SK-MEL-5 (cell line): ENCODE measurements around the gene BMP6. TPM values are rescaled to one million over a fixed set of nuclear protein-coding genes. Genes with fewer than 3 reads are reported as not detected.

Source experiments
- DNase-seq: peaks from one replicate; pipeline ENCODE4 v3.0.0-alpha.2; 2016; ENCODE audit warnings: low read depth, low spot score
- in situ Hi-C: cut with HindIII; loops from 2 replicates; pipeline ENCODE4 v1.10.0; 2016; ENCODE audit warnings: low sequenced_read_pairs, high pct_unique_total_duplicates, low pct_unique_long_range_greater_than_20kb
- total RNA-seq: library from RNA; depleted of rRNA; stranded (reverse); fragments of >200 nt; shearing (Covaris generic); gene quantifications from 2 replicates; pipeline ENCODE4 v1.2.3, GENCODE V29; 2014

Gene BMP6
- total RNA-seq, 1 experiment from 2014 or later: 0.05 TPM

DNA sequence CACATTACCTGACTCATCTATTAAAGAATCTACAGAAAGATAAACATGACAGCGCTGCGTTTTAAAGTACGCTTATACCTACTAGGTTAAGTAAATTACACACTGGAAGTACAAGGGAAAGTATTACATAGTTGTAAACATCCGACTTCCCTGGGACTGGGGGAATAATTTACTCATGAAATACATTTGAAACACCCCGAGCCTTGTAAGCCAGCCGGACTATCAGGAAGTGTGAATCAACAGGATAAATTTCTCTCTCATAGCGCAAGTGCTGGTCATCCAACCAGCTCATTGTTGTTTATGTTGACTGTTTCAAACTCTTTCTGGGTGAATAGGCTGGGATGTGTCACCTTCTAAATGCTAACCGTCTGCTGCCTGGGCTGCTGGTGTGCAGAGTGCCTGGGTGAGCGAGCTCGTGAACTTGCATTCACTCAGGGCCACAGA lies 4.9 kb downstream of the BMP6 start:
- DNase-seq: no peak
- in situ Hi-C loops: no loop called here

DNA sequence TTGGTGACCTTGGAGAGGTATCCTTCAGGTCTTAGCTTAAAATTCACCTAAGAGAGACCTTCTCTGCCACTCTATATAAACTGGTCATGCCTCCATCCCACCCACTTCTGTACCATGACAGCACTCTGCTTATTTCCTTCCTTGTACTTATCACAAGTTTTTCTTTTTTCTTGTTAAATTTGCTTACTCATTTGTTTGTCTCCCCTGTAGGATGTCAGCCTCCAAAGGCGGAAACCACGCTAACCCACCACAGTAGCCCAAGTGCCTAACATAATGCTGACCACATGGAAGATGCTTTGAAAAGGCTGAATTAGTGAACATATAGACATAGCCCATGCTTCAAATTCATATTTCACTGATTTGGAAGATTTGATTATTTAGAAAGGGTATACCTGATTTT lies 5.4 kb downstream of the BMP6 start:
- DNase-seq: no peak
- in situ Hi-C loops: no loop called here

DNA sequence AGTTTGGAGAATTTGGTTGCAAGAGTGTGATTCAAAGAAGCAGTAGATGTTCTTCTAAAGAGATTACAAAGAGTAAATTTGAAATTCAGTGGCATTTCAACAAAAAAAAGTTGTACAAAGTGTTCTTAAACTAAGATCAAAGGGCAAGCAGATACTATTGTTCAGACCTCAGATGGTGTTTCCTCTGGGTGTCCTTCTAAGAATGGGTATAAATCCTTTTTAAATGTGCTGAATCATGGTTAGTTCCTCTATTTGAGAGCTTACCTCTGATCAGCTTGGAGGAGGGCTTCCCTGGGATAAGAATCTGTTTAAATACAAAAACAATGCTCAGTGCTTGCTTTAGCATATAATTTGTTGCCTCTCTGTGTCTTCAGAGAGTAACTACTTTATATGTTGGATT lies 6.3 kb downstream of the BMP6 start:
- in situ Hi-C loops: no loop called here
- DNase-seq: no peak

DNA sequence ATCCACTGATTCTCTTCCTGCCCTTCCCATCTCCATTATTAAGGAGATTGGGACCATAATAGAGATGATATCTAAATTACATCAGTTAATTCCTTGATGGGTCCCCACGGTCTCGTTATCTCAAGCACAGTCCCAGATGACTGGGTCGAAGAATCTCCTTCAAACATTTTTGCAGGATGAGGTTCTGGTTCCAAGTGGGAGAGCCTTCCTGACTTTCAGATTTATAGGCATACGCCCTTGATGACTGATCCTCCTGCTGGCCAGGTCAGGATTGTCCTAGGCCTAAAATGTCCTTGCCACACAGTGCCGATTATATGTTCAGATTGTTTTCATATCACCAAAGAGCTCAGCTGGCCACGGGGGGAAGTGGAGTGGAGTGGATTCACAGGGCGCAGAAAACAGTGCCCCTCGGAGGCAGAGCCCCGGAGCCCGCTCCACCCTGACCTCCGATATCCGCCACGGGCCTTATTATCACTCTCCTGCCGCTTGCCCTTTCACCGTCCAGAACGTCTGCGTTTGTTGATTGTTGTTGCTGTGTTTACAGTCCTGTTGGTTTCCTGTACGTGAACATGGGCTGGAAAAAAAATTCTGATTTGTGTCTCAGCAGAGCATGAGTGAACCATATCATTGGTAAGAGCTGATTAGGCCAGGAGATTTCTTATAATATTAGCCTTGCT lies 8.9 kb downstream of the BMP6 start:
- no peak for DNase-seq
- in situ Hi-C loops: no loop called here

DNA sequence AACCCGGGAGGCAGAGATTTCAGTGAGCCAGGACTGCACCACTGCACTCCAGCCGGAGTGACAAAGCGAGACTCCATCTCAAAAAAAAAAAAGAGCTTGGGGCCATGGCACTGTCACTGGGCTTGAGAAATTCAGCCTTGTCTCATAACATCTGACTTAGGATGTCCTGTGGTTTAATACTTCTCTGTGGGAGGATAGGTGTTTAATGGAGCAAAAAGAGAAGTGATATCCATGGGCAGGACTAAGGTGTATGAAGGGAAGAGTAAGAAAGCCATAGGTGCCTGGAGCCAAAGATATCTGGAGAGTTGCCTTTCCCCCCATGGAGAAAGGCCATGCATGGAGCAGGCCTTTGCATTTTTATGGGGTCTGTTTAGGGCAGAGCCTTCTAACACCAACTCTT lies 11.2 kb downstream of the BMP6 start:
- in situ Hi-C loops: no loop called here
- DNase-seq: no peak

DNA sequence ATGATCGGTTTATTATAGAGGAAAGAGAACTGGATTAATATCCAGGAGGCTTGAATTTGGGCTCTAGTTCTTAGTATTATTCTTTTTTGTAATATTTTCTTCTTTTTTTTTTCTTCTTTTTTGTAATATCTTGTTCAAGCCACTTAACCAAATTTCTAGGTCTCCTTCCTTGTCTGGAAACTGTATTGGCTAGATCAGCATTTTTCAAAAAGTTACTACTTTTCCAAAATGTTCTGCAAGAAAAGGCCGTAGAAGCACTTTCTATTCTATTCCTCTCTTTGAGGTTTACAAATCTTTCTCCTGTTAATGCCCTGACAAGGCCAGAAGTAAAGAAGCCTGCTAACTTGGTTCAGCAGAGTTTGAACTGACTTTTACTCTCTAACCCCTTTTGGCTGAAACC lies 12.0 kb downstream of the BMP6 start:
- DNase-seq: no peak
- in situ Hi-C loops: no loop called here

DNA sequence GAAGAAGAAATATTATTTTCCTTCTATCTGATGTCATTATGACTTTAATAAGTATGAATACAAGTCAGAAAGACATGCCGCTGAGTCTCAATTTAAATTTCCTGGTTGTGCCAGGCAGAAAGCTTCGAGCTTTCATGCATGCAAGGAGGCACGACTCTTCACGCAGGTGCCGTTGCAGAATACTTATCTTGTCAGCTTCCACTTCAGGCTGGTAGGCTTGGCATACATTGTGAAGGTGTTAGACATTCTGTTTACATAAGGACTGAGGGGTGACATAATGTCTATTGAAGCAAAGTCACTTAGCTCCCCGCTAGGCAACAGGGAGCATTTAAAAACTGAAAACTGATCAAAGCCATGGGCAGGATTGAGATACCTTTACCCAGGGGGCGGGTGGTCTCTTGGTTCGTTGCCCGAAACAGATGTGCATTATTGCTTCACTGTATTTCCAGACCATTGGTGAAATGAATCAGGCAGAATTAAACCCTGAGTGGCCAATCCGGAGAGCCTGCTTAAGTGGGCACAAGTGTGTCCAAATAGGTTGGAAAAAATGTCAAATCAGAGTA lies 16.4 kb downstream of the BMP6 start:
- in situ Hi-C loops: no loop called here
- no peak for DNase-seq

DNA sequence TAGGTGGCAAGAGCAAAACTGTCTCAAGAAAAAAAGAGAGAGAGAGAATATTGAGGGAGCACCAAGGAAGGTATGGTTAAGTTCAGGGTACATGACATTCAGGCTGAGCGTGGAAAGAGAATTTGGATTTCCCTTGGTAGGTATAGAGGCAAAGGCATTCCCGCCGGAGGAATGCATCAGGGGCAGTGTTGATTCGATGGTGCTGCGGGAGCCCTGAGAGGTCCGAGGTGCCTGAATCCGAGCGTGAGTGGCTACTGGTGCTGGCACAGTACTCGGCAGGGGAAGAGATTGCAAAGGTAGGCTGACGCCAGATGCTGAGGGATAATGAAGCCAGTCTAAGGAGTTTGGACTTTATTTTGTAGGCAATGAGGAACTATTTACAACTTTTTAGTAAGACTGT lies 20.0 kb downstream of the BMP6 start:
- in situ Hi-C loops: no loop called here
- DNase-seq: no peak

DNA sequence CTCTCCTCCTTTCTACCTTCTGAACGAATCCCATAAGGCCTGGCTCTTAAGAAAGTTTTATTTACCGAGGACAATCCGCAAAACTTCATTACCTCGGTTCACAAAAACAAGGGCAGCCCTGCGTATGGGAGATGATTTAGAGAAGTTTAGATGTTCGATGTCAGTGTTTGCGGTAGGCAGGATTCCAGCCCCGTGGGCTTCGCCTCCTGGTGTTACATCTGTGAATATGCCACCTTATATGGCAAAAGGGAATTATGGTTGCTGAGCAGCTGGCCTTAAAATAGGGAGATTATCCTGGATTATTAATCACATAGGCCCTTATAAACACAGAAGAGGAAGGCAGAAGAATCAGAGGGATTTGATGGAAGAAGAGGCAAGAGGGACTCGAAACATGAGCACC lies 21.1 kb downstream of the BMP6 start:
- in situ Hi-C loops: no loop called here

DNA sequence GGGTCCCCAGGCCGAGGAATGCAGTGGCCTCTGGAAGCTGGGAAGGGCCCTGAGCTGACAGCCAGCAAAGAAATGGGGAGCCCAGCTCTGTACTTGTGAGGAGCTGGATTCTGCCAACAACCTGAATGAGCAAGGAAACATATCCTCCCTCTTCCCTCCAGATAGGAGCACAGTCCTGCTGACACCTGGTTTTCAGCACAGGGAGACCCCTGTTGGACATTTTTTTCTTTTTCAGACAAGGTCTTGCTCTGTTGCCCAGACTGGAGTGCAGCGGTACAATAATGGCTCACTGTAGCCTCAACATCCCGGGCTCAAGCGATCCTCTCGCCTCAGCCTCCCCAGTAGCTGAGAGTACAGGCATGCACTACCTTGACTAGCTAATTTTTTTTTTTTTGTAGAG lies 21.5 kb downstream of the BMP6 start:
- in situ Hi-C loops: no loop called here
- no peak for DNase-seq

More for the DNA sequence above, 21.1 kb downstream of the BMP6 start:
- DNase-seq: no peak

DNA sequence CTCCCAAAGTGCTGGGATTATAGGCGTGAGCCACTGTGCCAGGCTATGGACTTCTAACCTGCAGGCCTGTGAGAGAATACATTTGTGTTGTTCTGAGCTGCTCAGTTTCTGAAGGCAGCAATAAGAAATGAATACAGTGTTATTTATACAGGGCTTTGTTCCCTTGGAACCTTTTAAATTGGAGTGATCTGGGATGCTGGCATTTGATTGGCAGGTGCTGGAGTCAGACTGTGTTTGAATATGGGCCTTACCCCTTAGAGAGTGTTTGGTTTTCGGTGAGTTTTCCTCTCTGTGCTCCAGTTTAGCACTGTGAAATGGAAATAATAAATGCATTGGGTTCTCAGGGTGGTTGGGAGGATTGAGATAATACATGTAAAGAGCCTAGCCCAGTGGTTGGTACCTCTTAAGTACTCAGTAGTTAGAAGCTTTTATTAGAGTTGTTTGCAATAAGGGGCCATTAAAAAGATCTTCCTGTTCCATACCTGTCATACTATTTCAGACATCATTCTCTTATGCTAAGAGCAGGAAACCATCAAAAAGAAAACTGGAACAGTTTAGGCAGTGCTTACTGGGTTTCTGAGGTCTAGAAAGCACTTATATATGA lies 22.1 kb downstream of the BMP6 start:
- in situ Hi-C loops: no loop called here
- no peak for DNase-seq

DNA sequence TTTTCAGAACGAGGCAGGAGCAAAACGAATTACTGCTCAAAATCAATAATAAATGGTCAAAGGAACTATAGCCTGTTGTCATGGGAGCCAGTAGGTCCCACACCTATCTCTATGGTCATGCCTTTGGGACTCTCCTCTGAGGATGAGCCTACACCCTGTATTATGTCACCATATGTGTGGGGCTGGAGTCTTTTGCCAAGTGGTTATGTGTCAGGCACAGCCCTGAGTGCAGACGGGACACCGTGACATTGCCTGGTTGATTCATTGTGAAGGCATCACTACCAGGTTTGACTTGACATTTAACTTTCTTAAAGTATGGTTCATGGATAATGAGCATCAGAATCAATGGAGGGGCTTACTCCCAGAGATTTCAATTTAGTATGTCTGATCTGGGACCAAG lies 23.6 kb downstream of the BMP6 start:
- in situ Hi-C loops: no loop called here
- DNase-seq: no peak

DNA sequence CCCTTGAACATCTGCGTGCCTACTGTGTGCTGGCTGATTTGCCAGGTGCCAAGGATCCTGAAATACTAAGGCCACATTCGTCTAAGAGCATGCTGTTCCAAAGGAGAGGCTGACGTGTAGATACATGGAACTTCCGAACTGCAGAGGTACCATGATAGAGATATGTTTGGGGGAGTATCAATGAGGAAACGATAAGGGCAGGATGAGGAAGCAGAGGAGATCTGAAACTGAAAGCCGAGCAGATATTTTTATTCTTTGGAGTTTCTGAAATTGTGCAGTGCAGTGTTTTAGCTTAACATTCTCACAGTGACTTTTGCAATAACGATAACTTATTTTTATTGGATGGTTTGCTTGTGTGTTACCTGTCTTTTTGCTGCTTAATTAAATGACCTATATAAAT lies 24.3 kb downstream of the BMP6 start:
- DNase-seq: no peak
- in situ Hi-C loops: no loop called here

DNA sequence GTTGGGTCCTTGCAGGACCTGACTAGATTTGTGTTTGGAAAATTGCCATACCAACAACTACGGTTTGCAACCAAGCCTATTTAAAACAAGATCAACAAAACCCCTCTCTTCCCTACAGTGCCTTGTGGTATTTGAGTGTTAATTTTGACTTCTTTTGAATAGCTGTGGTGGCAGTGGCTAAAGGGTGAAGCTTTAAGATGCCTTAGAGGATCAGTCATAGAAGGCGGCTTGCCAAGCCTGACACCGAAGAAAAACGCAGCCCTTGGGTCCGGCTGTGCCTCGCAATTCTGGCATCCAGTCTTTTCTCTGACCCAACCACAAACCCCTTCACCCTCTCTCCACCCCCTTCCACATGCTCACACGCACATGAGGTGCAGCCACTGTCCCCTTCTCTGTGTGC lies 32.6 kb downstream of the BMP6 start:
- in situ Hi-C loops: no loop called here
- no peak for DNase-seq

DNA sequence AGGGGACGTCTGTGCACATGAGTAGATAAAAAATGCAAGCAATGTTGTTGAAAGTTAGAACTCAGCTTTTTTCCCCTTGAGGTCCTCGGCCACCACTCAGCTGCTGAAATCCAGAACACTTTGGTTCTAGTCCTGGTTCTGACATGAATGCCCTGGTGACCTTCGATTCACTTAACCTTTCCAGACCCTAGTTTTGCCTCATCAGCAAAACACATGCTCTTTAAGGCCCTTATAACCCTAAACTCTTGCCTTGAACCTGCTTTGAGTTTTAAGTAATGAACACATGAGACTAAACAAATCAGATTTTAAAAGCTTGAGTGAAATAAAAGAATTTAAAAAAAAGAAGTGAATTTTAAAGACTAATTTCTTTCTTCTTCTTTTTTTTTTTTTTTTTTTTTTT lies 33.4 kb downstream of the BMP6 start:
- in situ Hi-C loops: no loop called here
- no peak for DNase-seq

DNA sequence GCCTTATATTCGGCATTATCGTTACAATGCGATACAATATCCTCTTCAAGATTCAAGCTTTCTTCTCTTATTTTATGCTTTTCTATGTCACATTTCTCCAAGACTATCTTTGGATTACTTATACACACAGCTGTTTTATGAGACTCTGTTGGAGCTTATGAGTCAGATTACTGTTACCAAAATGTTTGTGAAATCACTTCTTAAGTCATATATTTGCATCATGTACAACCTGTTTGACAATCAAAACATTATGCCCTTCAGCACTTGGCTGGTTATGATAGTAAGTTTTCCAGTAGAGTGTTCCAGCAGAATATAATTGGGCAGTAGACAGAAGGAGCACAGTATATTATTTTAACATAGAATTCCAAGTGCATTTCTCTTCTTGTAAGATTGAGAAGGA lies 35.2 kb downstream of the BMP6 start:
- DNase-seq: no peak
- in situ Hi-C loops: no loop called here

DNA sequence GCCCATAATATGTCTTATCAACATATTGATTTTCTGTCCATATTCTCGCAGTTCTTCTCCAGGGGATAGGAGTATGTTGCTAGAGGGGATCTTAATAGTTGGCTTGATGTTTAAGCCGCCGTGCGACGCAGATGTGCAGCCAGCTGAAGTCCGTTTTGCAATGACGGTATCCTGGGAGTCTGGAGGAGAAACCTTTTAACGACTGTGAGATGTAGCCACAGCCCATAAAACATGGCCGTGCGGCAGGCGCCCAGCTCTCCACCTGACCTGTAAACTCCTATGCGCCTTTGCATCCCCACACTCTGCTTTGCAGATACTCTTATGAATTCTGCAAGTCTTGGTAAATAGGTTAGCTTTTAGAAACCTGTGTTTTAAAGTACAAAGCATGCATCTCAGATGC lies 36.9 kb downstream of the BMP6 start:
- DNase-seq: no peak
- in situ Hi-C loops: no loop called here

DNA sequence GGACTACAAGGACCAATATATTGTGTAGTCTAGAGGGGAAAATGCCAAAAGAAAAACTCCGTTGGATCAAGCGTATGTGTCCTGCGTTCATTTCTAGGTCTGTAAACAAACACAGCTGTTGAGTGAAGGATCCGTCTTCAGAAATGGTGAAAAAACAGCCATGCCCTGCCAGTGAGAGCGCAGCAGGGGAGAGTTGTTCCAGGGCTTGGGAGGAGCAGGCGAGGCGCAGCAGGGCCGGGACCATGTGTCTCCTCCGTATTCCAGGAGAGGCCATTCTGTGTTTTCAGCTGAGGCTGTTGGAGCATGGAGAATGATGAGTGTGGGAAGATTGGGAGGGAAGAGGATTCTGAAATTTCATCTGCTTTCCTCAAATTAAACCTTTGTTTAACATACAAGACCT lies 38.0 kb downstream of the BMP6 start:
- no peak for DNase-seq
- in situ Hi-C loops: no loop called here

DNA sequence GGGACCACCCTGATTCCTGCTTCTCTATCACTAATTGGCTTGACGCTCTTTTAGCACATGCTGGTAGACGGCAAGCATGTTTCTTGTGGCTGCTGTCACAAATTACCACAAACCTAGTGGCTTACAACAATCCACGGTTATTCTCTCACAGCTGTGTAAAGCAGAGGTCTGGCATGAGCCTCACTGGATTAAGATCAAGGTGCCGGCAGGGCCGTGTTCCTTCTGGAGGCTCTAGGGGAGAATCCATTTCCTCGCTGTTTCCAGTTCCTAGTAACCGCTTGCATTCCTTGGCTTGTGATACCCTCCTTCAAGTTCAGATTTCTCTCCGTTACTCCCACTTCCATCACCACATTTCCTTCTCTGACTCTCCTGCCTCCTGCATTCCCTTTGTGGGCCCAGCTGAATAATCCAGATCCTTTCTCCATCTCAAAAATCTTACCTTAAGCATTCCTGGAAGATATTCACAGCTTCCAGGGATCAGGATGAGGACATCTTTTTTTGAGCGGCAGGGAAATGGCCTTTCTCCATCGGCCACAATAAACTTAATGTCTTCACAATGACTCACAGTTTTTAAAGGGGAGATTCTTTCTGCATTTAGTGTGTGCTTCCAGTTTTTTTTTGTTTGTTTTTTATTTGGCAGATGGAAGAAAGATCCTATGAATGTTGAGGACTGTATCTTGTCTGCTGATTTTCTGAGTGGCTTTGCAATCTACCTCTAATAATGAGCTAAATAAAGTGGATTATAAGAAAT lies 39.9 kb downstream of the BMP6 start:
- in situ Hi-C loops: no loop called here
- DNase-seq: no peak
